ENCODE measurements around the gene KRTAP2-1.
"Not testable (repeated sequence)": the region's sequence is repeated elsewhere in the genome, so short reads cannot be mapped to it uniquely, and the experiment has no call there.

Gene KRTAP2-1

GRCh38 chr17:41012326-41013120 is 34.6 kb downstream of the KRTAP2-1 start:
- DNase-seq (ENCODE audit: low read depth), result no peak

GRCh38 chr17:41010441-41010840 is 36.7 kb downstream of the KRTAP2-1 start:
- DNase-seq (ENCODE audit: low read depth), result no peak

DNA sequence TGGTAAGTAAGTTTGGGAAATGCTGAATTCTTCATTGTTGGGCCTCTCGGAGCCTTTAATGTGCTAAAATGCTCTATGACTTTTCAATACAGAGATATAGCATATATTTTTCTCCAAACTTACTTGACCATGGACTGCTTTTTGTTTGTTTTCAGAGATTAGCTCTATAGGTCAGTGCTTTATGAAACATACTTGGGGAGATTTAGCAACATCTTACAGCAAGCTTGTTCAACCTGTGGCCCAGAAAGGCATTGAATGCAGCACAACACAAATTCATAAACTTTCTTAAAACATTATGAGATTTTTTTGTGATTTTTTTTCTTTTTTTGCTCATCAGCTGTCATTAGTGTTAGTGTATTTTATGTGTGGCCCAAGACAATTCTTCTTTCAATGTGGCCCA is 37.2 kb downstream of the KRTAP2-1 start:
- no peak for DNase-seq (ENCODE audit: low read depth)

DNA sequence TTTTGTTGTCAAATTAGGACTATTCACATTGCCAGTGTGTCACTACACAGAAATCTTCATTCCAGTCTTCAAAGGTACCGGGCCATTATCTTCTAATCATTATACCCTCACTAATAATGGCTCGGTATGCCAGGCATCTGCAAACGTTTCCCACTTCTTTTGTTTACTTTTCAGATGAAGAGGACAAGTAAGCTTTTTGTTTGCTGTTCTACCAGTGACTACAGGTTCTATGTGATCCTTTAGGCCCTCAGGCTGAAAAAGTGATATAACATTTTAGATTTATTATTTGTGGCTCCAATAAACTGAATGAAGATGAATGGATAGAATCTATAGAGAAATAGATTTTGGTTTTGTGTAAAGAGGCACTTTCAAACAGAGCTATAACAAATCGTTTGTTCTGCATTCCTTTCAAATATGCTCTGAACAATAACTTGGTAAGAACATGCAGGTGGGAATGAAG is 37.8 kb downstream of the KRTAP2-1 start:
- no peak for DNase-seq (ENCODE audit: low read depth)

GRCh38 chr17:41008811-41009210 is 38.3 kb downstream of the KRTAP2-1 start, which contains the start of gene KRTAP3-1:
TSS of gene KRTAP3-1 (minus strand) at chr17:41009128. CDS start at chr17:41009074, 54 bp downstream.
- no peak for DNase-seq (ENCODE audit: low read depth)

DNA sequence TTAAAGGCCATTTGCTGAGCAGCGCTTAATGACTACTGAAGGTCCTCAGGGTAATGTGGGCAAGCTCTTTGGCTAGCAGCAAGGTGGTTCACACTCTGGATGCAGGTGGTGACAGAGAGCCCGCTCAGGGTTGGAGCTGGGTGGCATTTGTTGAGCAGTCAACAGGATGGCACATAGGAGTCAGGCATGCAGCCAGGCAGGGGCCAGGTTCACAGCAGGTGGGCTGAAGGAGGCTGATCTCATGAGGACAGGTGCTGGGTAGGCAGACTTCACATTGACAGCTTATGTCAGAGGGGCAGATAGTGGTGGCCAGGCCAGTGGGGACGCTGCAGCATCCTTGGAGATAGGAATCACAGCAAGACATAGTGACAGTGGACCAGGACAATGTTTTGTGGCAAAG is 42.7 kb downstream of the KRTAP2-1 start:
- DNase-seq (ENCODE audit: low read depth), result no peak

DNA sequence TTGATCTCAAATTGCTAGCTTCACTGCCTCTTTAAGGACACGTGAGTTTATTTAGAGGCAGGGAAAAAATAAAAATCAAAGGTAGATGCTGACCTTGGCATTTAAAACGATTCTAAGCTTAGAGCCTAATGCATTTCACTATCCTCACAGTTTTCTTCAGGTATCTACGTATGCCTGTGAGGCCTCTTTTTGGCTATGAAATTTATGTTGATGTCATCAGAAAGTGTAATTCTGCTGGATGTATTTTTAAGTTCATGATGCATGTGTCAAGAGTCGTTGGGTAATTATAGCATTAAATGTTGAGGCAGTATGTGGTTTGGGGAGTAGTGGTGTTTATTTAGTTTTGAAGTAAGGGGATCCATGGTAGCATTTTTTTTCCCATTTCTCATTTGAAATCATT is 43.2 kb downstream of the KRTAP2-1 start:
- DNase-seq (ENCODE audit: low read depth), result no peak

DNA sequence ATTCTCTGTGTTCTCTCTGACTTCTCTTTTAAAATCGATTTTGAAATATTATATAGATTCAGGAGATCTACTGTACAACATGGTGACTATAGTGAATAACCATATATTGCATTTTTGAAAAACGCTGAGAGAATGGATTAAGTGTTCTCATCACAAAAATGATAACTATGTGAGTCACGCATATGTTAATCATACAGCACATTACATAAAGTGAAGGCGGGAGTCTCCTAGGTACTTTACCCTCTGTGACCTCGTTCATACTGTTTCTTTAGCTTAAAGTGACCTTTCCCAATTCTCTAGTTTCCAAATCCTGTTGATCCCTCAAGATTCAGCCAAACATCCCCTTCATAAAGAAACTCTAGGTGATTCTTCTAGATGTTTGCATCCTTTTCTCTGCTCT is 44.3 kb downstream of the KRTAP2-1 start:
- no peak for DNase-seq (ENCODE audit: low read depth)

GRCh38 chr17:41001795-41002194 is 45.3 kb downstream of the KRTAP2-1 start:
- no peak for DNase-seq (ENCODE audit: low read depth)

DNA sequence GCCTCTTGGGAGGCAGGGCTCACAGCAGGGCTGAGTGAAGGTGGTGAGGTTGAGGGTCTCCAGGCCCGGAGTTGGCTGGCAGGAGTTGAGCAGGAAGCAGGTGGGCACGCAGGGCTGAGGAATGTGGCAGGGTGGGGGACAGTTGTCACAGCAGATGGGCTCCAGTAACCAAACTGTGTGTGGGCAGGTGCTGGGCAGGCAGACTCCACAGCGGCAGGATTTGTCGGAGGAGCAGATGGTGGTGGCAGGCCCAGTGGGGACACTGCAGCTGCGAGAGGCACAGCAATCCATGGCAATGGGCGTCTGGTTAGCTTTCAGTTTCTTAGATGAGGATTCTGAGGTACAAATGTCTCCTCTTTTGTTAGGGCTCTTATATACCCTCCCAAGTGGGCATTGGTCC is 47.6 kb downstream of the KRTAP2-1 start, which contains the start of gene KRTAP3-2:
KRTAP3-2 (minus strand) TSS at position 344 of the 400 bp plus-strand sequence; CDS start at position 291, 53 bp downstream.
- not testable (repeated sequence) for DNase-seq (ENCODE audit: low read depth)

DNA sequence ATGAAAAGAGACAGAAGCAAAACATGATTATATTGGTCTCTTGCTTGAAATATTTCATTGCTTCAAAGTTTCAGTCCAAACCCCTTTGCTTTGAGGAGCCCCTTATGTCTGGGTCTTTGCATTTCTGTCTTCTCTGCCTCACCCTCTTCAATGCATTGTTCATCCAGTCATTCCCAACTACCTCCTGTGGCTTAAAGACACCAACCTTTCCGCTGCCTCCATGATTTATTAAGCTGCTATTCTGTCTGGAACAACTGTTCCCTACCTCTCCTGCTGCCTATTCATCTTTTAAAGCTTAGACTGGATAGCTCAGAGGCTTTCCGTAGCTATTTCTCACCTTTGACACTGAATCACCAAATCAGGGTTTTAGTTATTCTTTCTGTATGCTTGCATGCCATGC is 49.8 kb downstream of the KRTAP2-1 start:
- DNase-seq (ENCODE audit: low read depth), result no peak

GRCh38 chr17:40996829-40997228 is 50.3 kb downstream of the KRTAP2-1 start:
- DNase-seq (ENCODE audit: low read depth), result no peak

Data from activated T-cell treated with anti-CD3 and anti-CD28 coated beads for 48 hours (primary cell).